Duodenal mucosa (tissue), 2 donors: ENCODE data around the gene OSMR.

ENCODE experiments used
- H3K27ac ChIP-seq: one replicate; pipeline ENCODE4 v1.7.0; 2013; ENCODE audit warnings: low read depth, low read length
- H3K27me3 ChIP-seq, 2 donors: one replicate each; pipeline ENCODE4 v1.7.0; 2013; ENCODE audit warnings: low read length in 2 of 2, control low read depth in 1 of 2; ENCODE audit not compliant: insufficient read depth in 2 of 2, control insufficient read depth in 1 of 2
- H3K36me3 ChIP-seq, 2 donors: one replicate each; pipeline ENCODE4 v1.7.0; 2013; ENCODE audit warnings: low read length in 2 of 2, control low read depth in 1 of 2; ENCODE audit not compliant: insufficient read depth in 2 of 2, control insufficient read depth in 1 of 2
- H3K4me1 ChIP-seq, 2 donors: one replicate each; pipeline ENCODE4 v1.7.0; 2013; ENCODE audit warnings: low read length in 2 of 2, control low read depth in 1 of 2; ENCODE audit not compliant: insufficient read depth in 2 of 2, control insufficient read depth in 1 of 2
- H3K4me3 ChIP-seq, 2 donors: one replicate each; pipeline ENCODE4 v1.7.0; 2013; ENCODE audit warnings: low read length in 2 of 2, low read depth in 1 of 2
- H3K9ac ChIP-seq, 2 donors: one replicate each; pipeline ENCODE4 v1.7.0; 2013; ENCODE audit warnings: low read length in 2 of 2, low read depth in 1 of 2
- H3K9me3 ChIP-seq, 2 donors: one replicate each; pipeline ENCODE4 v1.7.0; 2013; ENCODE audit warnings: low read length in 2 of 2, control low read depth in 1 of 2; ENCODE audit not compliant: control insufficient read depth in 1 of 2

The OSMR gene

DNA sequence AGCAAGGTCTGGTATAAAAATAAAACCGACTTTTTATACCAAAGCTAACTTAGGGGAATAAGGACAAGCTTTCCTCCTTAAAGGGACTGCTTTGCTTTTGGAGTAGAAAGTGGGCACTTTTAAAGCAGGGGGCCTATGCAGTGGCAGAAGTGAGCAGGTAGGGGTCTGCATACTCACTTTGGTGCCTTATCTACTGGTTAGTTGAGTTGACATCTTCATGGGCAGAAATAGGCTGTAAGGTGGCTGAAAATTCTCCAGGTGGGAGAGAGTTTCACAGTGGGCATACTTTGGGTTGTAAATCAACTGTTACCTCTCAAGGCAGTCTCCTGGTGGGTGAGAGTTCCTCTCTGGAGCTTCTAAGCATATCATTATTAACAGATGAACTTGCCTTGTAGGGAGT is 24.8 kb downstream of the OSMR start:
- no peak overlapping the region for H3K27ac ChIP-seq
- H3K9ac ChIP-seq, result no peak overlapping the region
- H3K4me1 ChIP-seq, result no peaks in the 10 kb centered on the region
- H3K36me3 ChIP-seq, result no peaks in the 10 kb centered on the region
- H3K27me3 ChIP-seq, result no peaks in the 10 kb centered on the region
- no peak overlapping the region for H3K4me3 ChIP-seq
- H3K9me3 ChIP-seq, result no peaks in the 10 kb centered on the region

DNA sequence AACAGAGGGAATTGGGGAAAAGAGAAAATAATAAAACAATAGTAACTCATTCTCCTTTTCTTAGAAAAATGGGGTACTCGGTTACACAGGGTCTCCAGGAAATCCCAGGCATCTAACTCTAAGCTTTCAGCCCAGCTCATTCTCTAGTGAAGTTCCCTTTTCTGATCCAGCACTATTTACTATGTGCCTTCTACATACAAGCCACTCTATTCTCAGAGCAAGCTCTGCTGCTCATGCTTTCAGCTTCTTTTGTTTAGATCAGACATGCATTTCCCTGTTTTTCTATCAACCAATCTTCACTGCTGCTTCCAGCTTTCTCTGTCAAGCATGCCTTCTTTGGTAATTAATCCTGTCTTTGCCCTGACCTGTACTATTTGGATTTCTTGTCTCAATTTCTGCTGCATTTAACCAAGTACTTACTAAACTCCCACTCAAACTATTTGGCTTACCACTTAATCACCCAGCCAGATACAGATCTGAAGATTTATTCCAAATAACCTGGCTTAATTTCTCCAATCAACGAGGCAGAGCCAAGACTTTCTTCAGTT is 25.3 kb downstream of the OSMR start:
- Histone ChIP-seq H3K27me3 (no peaks in the 10 kb centered on the region), H3K9me3 (no peaks in the 10 kb centered on the region), H3K36me3 (no peaks in the 10 kb centered on the region), H3K27ac (no peak overlapping the region), H3K4me3 (no peak overlapping the region), H3K4me1 (no peaks in the 10 kb centered on the region), H3K9ac (no peak overlapping the region)

DNA sequence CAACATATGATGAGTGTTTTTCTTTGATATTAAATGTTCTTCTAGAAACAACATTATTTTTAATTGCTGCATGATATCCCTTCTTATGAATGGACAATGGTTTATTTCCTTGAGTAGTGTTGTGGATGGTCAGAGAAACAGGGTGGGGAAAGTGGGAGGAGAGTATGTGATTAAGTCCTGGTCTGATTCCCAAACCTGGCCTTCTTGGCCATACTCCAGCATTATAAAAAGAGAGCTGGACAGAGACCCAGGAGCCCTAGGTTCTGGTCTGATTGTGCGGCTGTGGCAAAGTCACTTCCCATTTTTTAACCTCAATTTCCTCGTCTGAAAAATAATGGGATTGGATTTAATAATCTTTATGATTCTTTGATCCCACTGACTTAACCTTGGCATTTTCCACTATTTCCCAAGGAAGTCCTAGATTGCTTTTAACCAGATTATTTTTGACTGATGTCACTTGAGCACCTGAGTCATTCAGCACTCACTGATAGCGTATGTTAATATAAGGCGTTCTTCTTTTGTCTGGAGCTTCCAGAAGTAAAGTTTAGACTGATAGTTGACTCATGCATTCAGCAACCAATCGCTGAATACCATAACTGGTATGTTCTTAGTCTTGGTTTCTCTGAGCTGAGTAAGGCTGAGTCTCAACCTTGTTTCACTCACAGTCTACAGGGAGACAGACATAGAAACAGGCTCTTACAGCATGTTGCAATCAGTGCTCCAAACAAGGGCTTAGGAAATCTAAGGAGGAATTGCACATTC is 26.2 kb downstream of the OSMR start:
- H3K27ac ChIP-seq, result no peak overlapping the region
- no peaks in the 10 kb centered on the region for H3K36me3 ChIP-seq
- no peak overlapping the region for H3K9ac ChIP-seq

DNA sequence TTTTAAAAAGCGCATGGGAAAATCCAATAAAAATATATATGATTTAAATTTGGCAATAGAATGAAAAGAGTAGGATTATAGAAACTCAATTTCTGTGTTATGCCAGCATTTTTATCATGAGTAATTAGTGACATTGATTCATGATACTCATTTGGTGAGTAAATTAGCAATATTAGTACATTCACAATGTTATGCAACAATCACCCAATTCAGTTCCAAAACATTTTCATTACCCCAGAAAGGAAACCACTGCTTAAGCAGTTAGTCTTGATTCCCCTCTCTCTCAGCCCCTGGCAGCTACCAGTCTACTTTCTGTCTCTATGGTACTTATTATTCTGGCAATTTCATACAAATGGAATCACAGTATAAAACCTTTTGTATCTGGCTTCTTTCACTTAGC is 27.0 kb downstream of the OSMR start:
- H3K4me3 ChIP-seq, result no peak overlapping the region
- no peaks in the 10 kb centered on the region for H3K9me3 ChIP-seq
- no peaks in the 10 kb centered on the region for H3K27me3 ChIP-seq
- H3K36me3 ChIP-seq, result no peaks in the 10 kb centered on the region
- no peak overlapping the region for H3K9ac ChIP-seq
- no peak overlapping the region for H3K27ac ChIP-seq
- H3K4me1 ChIP-seq, result no peaks in the 10 kb centered on the region

More for the DNA sequence above, 26.2 kb downstream of the OSMR start:
- H3K4me1 ChIP-seq, result no peaks in the 10 kb centered on the region
- H3K9me3 ChIP-seq, result no peaks in the 10 kb centered on the region
- no peak overlapping the region for H3K4me3 ChIP-seq
- H3K27me3 ChIP-seq, result no peaks in the 10 kb centered on the region

DNA sequence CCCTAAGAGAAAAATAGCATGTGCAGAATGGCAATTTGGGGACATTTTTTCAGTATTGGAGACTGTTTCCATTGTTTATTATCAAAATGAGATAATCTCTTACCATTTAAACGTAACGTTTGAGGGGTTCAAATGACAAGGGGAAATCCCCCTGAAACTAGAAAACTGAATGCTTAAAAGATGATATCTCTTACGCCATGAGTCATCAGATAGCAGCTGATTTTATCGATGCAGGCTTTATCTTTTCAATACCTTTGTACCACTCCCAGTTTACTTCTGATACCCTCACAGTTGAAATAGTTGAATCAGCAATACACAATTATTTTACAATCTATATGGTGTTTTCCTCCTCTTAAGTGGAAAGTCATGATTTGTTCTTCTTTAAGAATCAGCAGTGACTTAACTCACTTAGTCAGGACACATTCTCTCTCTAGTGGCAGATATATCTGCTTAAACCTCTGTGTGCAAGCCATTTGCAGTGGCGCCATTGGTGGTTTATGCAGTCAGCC is 29.2 kb downstream of the OSMR start:
- H3K4me3 ChIP-seq, result no peak overlapping the region
- no peaks in the 10 kb centered on the region for H3K9me3 ChIP-seq
- no peak overlapping the region for H3K9ac ChIP-seq
- H3K27me3 ChIP-seq, result no peaks in the 10 kb centered on the region
- H3K4me1 ChIP-seq, result no peaks in the 10 kb centered on the region
- H3K27ac ChIP-seq, result no peak overlapping the region
- no peaks in the 10 kb centered on the region for H3K36me3 ChIP-seq

DNA sequence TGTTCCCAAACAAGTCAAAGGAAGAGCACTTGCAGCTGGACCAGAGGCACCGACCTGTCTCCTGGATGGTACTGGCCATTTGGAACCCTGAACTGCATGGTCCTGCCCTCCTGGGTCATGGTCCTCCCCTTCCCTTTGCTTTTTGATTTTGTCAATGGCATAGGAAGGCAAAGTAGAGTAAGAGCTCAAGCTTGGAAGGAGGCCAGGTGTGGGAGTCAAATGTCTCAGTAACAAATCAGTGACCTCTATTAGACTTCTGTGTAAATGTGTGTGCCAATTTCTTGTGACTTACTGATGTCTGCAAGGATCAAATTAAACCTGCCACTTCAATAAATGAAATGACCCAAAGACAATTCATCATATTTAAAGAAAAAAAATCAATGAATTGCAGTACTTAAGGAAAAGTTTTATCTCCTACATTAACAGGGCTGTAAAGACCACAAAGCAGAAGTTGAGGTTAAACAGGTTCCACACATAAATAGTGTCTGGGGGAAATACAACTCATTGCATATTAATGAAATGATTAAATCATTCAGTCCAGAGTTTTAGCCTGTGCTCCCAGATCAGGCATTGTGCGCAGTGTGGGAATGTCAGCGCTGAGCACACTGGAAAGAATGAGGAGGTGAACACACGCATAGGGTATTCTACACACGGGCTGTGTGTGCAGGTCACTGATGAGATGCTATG is 32.7 kb downstream of the OSMR start:
- Histone ChIP-seq H3K4me1 (no peaks in the 10 kb centered on the region), H3K4me3 (no peak overlapping the region), H3K27ac (no peak overlapping the region), H3K36me3 (no peaks in the 10 kb centered on the region), H3K9me3 (no peaks in the 10 kb centered on the region), H3K9ac (no peak overlapping the region), H3K27me3 (no peaks in the 10 kb centered on the region)

DNA sequence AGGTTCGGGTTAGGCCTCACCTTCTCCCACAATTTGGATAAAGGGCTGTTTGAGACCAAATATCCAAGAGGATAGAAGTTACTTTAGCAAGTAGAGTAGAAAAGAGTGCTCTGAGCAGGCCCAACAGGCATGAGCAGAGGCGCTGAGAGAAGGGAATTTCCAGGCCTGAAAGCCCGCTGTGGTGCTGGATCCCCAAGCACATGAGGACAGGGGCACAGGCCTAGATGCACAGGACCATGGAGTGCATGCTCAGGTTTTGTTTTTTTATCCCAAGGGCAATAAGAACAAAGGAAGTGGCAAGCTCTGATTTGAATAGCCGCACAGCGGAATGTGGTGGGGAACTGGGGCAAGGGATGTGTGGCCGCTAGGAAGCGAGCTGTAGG is 33.3 kb downstream of the OSMR start:
- Histone ChIP-seq H3K9me3 (no peaks in the 10 kb centered on the region), H3K36me3 (no peaks in the 10 kb centered on the region), H3K4me3 (no peak overlapping the region)

DNA sequence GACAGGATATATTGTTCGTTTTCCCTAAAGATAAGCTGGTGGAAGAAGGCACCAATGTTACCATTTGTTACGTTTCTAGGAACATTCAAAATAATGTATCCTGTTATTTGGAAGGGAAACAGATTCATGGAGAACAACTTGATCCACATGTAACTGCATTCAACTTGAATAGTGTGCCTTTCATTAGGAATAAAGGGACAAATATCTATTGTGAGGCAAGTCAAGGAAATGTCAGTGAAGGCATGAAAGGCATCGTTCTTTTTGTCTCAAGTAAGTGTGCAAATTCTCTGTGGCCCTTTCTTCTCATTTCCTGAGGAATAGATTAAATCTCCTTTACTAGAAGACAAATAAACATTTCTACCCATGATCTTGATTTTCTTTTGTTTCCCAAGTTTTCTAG is 38.0 kb downstream of the OSMR start:
- no peaks in the 10 kb centered on the region for H3K27me3 ChIP-seq
- no peaks in the 10 kb centered on the region for H3K4me1 ChIP-seq
- H3K4me3 ChIP-seq, result no peak overlapping the region
- H3K36me3 ChIP-seq, result no peaks in the 10 kb centered on the region
- H3K27ac ChIP-seq, result no peak overlapping the region
- H3K9ac ChIP-seq, result no peak overlapping the region
- H3K9me3 ChIP-seq, result no peaks in the 10 kb centered on the region

More for the DNA sequence above, 33.3 kb downstream of the OSMR start:
- no peak overlapping the region for H3K9ac ChIP-seq
- no peaks in the 10 kb centered on the region for H3K4me1 ChIP-seq
- no peak overlapping the region for H3K27ac ChIP-seq
- H3K27me3 ChIP-seq, result no peaks in the 10 kb centered on the region

DNA sequence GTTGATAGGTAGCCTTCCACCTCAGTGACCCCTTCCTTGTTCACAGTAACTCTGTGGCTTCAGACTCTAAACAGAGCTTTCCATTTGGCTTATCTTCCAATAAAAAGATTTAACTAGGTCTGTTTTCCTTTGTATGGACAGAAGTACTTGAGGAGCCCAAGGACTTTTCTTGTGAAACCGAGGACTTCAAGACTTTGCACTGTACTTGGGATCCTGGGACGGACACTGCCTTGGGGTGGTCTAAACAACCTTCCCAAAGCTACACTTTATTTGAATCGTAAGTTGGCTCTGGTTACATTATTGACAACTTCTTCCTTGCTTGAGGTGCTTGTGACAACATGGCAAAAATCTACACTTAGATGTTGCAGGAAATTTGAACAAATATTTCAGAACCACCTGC is 39.4 kb downstream of the OSMR start:
- Histone ChIP-seq H3K36me3 (no peaks in the 10 kb centered on the region), H3K27ac (no peak overlapping the region)

DNA sequence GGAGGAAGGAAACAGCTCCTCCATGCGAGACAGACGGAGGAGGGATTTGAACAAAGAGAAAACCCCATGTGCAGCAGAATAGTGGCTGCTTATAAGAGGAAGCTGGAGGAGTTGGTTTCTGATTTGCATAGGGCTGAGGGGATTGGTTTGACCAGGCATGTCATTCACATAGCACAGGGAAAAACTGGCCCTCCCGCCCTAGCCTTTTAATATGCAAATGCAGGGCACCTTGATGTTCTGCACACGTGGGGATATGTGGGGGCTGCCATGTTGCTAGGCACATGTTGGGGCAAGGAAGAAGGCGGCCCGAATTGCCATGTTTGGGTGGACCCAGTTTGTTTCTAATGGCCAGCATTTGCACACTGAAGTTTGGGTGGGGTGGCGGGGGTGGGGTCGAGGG is 42.2 kb downstream of the OSMR start:
- no peak overlapping the region for H3K9ac ChIP-seq
- H3K27ac ChIP-seq, result no peak overlapping the region
- H3K27me3 ChIP-seq, result no peaks in the 10 kb centered on the region
- H3K4me3 ChIP-seq, result no peak overlapping the region
- H3K4me1 ChIP-seq, result no peaks in the 10 kb centered on the region
- H3K9me3 ChIP-seq, result no peaks in the 10 kb centered on the region
- H3K36me3 ChIP-seq, result no peaks in the 10 kb centered on the region

More for the DNA sequence above, 39.4 kb downstream of the OSMR start:
- no peaks in the 10 kb centered on the region for H3K9me3 ChIP-seq
- H3K27me3 ChIP-seq, result no peaks in the 10 kb centered on the region
- no peaks in the 10 kb centered on the region for H3K4me1 ChIP-seq
- H3K4me3 ChIP-seq, result no peak overlapping the region
- no peak overlapping the region for H3K9ac ChIP-seq
